Measurements from ENCODE around the gene AHRR. TPM values are rescaled to one million over a fixed set of nuclear protein-coding genes. Genes with fewer than 3 reads are reported as not detected.

The AHRR gene
- total and polyA plus RNA-seq, 2 donors from 2014 or later (not counting 2 experiments from before 2014, with no cell fraction given) = 0.07 to 0.18 TPM

Other genes with a start within 250 kb of the AHRR start
- not detected in 2 replicates for gene PLEKHG4B, start 229.5 kb upstream of the AHRR start, total RNA-seq
- not detected in 2 replicates for gene PLEKHG4B, start 229.5 kb upstream of the AHRR start, polyA plus RNA-seq
- not detected in 2 replicates for gene LRRC14B, start 130.2 kb upstream of the AHRR start, total RNA-seq
- gene LRRC14B, start 130.2 kb upstream of the AHRR start, polyA plus RNA-seq = not detected in 2 replicates
- gene CCDC127, start 103.6 kb upstream of the AHRR start, total RNA-seq = 2.8 and 3.1 TPM in 2 replicates
- gene CCDC127, start 103.6 kb upstream of the AHRR start, polyA plus RNA-seq = 2.7 and 3.0 TPM in 2 replicates
- gene SDHA, start 103.4 kb upstream of the AHRR start, total RNA-seq = 93.9 and 107 TPM in 2 replicates
- gene SDHA, start 103.4 kb upstream of the AHRR start, polyA plus RNA-seq = 81.0 and 88.9 TPM in 2 replicates
- 131 and 135 TPM in 2 replicates for gene PDCD6, start 50.1 kb upstream of the AHRR start, total RNA-seq
- gene PDCD6, start 50.1 kb upstream of the AHRR start, polyA plus RNA-seq = 146 and 155 TPM in 2 replicates
- gene EXOC3, start 121.5 kb downstream of the AHRR start, total RNA-seq = 22.0 and 23.1 TPM in 2 replicates
- 15.3 and 16.1 TPM in 2 replicates for gene EXOC3, start 121.5 kb downstream of the AHRR start, polyA plus RNA-seq
- 0.65 and 0.85 TPM in 2 replicates for gene SLC9A3, start 202.7 kb downstream of the AHRR start, total RNA-seq
- 0.43 and 0.60 TPM in 2 replicates for gene SLC9A3, start 202.7 kb downstream of the AHRR start, polyA plus RNA-seq